RWPE2 (cell line): ENCODE measurements around the gene RTN4.

Source experiments
- ATAC-seq: fragments of 200-7000 bp; cut with Tn5 transposase; 3 replicates; pipeline ENCODE4 v1.9.1; 2021; ENCODE audit warnings: low read depth
- DNase-seq: peaks from one replicate; pipeline ENCODE4 v3.0.0-alpha.2; 2020; ENCODE audit warnings: low spot score
- H3K27ac ChIP-seq: fragments of 450-650 bp; 2 replicates; pipeline ENCODE4 v1.5.1; 2017; ENCODE audit warnings: mild to moderate bottlenecking; ENCODE audit not compliant: poor library complexity, severe bottlenecking
- H3K27me3 ChIP-seq: fragments of 250-450 bp; sonication (Bioruptor Pico); 2 replicates; pipeline ENCODE4 v1.5.1; 2021; ENCODE audit warnings: mild to moderate bottlenecking, moderate library complexity; ENCODE audit not compliant: insufficient read depth, poor library complexity, severe bottlenecking
- H3K36me3 ChIP-seq: fragments of 250-450 bp; sonication (Bioruptor Pico); 2 replicates; pipeline ENCODE4 v1.5.1; 2020; ENCODE audit warnings: low read depth, mild to moderate bottlenecking, moderate library complexity
- H3K4me1 ChIP-seq: fragments of 250-450 bp; sonication (Bioruptor Pico); 2 replicates; pipeline ENCODE4 v1.5.1; 2021; ENCODE audit warnings: mild to moderate bottlenecking, moderate library complexity; ENCODE audit not compliant: insufficient read depth, poor library complexity, severe bottlenecking
- H3K4me3 ChIP-seq: fragments of 250-450 bp; sonication (Bioruptor Pico); 2 replicates; pipeline ENCODE4 v1.5.1; 2021; ENCODE audit warnings: mild to moderate bottlenecking, moderate library complexity; ENCODE audit not compliant: severe bottlenecking
- H3K9me3 ChIP-seq: fragments of 250-450 bp; sonication (Bioruptor Pico); 2 replicates; pipeline ENCODE4 v1.5.1; 2021; ENCODE audit warnings: mild to moderate bottlenecking, moderate library complexity; ENCODE audit not compliant: severe bottlenecking
- TF ChIP-seq, protein P1 (sequence below): fragments of 450-650 bp; IDR thresholded peaks from one replicate; pipeline ENCODE4 v1.5.1; 2017; ENCODE audit warnings: mild to moderate bottlenecking, moderate library complexity; ENCODE audit not compliant: poor library complexity, severe bottlenecking

Gene RTN4

DNA sequence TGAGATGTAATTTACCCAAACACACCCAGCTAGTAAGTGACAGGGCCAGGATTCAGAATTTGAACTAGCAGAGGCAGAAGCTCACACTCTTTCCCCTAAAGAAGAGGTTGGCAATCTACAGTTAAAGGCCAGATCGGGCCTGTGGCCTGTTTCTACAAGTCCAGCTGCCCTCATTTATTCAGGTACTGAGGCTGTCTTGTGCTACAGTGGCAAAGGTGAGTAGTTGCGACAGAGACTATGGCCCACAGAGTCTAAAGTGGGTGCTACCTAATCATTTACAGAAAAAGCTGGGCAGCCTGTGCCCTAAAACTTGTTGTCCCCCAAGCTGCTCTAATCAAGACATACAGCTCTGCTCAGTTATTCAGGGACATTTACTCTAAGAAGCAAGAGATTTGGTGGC, 86.8 kb downstream of the RTN4 start:
- no peaks in the 10 kb centered on the region for H3K9me3 ChIP-seq
- H3K27me3 ChIP-seq = no peaks in the 10 kb centered on the region
- ATAC-seq (no peak), DNase-seq (no peak)
- peak overlapping the region; percentile 11 for H3K27ac ChIP-seq
- no peak overlapping the region for H3K4me3 ChIP-seq
- H3K36me3 ChIP-seq = no peaks in the 10 kb centered on the region
- peaks cover 14% of the 10 kb centered on the region for H3K4me1 ChIP-seq
- TF ChIP-seq, protein P1, sequence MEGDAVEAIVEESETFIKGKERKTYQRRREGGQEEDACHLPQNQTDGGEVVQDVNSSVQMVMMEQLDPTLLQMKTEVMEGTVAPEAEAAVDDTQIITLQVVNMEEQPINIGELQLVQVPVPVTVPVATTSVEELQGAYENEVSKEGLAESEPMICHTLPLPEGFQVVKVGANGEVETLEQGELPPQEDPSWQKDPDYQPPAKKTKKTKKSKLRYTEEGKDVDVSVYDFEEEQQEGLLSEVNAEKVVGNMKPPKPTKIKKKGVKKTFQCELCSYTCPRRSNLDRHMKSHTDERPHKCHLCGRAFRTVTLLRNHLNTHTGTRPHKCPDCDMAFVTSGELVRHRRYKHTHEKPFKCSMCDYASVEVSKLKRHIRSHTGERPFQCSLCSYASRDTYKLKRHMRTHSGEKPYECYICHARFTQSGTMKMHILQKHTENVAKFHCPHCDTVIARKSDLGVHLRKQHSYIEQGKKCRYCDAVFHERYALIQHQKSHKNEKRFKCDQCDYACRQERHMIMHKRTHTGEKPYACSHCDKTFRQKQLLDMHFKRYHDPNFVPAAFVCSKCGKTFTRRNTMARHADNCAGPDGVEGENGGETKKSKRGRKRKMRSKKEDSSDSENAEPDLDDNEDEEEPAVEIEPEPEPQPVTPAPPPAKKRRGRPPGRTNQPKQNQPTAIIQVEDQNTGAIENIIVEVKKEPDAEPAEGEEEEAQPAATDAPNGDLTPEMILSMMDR = no peak

DNA sequence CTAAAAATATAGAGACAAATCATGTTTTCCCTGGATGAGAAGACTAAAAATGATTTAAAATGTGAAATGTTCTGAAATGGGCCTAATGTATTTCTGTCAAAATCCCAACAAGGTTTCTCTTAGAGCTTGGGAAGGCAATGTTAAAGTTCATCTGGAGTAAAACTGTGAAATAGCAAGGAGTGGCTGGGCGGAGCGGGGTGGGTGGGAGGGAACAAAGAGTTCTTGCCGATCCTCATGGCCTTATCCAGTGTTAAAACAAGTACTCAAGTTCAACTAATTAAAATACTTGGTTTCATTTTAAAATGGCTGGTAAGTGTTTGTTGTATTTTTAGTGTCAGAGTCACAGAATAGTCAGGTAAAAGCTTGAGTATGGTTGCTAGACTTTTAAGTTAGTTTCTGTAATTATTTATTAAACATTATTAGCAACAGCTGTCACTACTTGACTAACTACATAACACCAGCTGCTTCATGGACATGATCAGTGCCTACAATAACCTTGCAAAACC, 87.3 kb downstream of the RTN4 start:
- H3K36me3 ChIP-seq = no peaks in the 10 kb centered on the region
- H3K27ac ChIP-seq = peak overlapping the region; percentile 11
- peaks cover 14% of the 10 kb centered on the region for H3K4me1 ChIP-seq
- H3K9me3 ChIP-seq = no peaks in the 10 kb centered on the region
- H3K4me3 ChIP-seq = no peak overlapping the region
- TF ChIP-seq, protein P1 = no peak
- ATAC-seq = no peak
- no peak for DNase-seq
- H3K27me3 ChIP-seq = no peaks in the 10 kb centered on the region

DNA sequence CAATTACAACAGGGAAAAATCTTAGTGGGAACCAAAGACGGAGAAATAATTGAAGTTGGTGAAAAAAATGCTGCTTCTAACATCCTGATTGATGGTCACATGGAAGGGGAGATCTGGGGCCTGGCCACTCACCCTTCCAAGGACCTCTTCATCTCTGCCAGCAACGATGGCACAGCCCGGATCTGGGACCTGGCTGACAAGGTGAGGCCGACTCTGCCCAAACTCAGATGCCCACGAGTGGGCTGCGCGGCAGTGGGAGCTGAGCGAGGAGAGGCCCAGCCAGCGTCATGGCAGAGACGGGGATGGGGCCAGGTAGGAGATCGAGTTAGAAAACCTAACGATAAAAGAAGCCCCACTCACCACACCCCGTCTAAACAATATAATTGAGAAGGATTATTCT, 87.7 kb downstream of the RTN4 start:
- TF ChIP-seq, protein P1 = no peak

DNA sequence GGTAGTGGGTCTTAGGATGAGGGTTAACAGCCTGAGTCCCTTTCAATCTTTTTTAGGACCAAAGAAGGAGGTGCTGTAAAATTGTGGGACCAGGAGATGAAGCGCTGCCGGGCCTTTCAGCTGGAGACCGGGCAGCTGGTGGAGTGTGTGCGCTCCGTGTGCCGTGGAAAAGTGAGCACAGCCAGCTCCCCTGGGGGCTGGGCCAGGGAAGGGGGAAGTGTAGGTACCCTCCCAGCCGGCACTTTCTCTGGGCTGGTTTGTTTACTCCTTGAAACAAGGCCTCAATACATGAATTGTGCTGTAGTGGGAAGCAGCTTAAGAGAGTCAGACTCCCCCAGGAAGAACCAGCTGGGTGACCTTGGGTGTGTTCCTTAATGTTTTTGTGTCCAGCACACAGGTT, 90.1 kb downstream of the RTN4 start:
- H3K27me3 ChIP-seq = no peaks in the 10 kb centered on the region
- TF ChIP-seq, protein P1 = no peak
- H3K4me3 ChIP-seq = no peak overlapping the region
- no peaks in the 10 kb centered on the region for H3K36me3 ChIP-seq
- no peaks in the 10 kb centered on the region for H3K4me1 ChIP-seq
- ATAC-seq (no peak), DNase-seq (no peak)
- H3K9me3 ChIP-seq = no peaks in the 10 kb centered on the region
- no peak overlapping the region for H3K27ac ChIP-seq

More for the DNA sequence above, 87.7 kb downstream of the RTN4 start:
- Histone ChIP-seq H3K36me3 (no peaks in the 10 kb centered on the region), H3K9me3 (no peaks in the 10 kb centered on the region), H3K4me3 (no peak overlapping the region), H3K4me1 (peaks cover 14% of the 10 kb centered on the region), H3K27me3 (no peaks in the 10 kb centered on the region), H3K27ac (no peak overlapping the region)
- ATAC-seq (no peak), DNase-seq (no peak)

DNA sequence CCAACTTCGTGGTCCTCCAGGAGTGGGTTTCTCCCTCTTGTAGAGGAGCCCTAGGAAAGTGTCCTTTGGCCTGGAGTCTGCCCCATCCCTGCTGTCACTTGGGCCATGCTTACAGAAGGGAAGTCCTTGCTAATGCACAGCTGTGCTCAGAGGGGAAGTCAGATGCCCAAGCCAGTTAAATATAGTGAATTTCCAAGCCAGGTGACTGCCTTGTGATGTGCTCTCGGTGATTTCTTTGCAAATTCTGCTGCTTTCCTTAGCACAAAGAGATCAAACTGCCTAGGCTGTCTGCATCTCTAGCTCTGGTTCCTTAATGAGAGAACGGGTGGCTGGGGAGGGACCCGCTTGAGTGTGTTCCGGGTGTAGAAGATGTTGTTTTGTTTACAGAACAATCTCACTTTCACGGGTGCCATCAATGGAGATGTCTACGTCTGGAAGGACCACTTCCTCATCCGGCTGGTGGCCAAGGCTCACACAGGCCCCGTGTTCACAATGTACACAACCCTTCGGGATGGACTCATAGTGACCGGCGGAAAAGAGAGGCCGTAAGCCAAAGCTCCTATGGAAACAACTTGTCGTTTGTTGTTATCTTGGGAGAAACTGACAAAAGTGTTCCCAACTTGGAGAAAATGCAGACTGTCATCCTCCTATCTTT, 91.4 kb downstream of the RTN4 start:
- Histone ChIP-seq H3K9me3 (no peaks in the 10 kb centered on the region), H3K4me3 (no peak overlapping the region), H3K36me3 (no peaks in the 10 kb centered on the region), H3K27me3 (no peaks in the 10 kb centered on the region), H3K4me1 (no peaks in the 10 kb centered on the region), H3K27ac (no peak overlapping the region)
- DNase-seq (no peak), ATAC-seq (no peak)
- TF ChIP-seq, protein P1 = no peak
